Heart left ventricle (tissue), 16 donors: Measurements from ENCODE around the gene DSCAML1. TPM values are rescaled to one million over a fixed set of nuclear protein-coding genes. Genes with fewer than 3 reads are reported as not detected.

ENCODE experiments used
- ATAC-seq, 4 donors: fragments of 200-7000 bp; cut with Tn5 transposase; one replicate each; pipeline ENCODE4 v1.9.1; 2020 to 2022; ENCODE audit warnings: moderate library complexity in 4 of 4, mild to moderate bottlenecking in 3 of 4, moderate number of reproducible peaks in 1 of 4
- DNase-seq, 5 donors: peaks; one replicate each; pipeline ENCODE4 v3.0.0-alpha.2; 2020
- H3K27ac ChIP-seq, 12 donors: fragments of 200-600 bp; sonication (generic) in 4 of 12; one replicate each; pipeline versions ENCODE4 v1.5.0 to v1.8.0; 2016 to 2022; ENCODE audit warnings: mild to moderate bottlenecking in 2 of 12
- H3K27me3 ChIP-seq, 9 donors: fragments of 200-600 bp; sonication (generic) in 2 of 9; one replicate each; pipeline versions ENCODE4 v1.5.1 to v1.8.0; 2016 to 2022; ENCODE audit warnings: mild to moderate bottlenecking in 3 of 9
- H3K36me3 ChIP-seq, 9 donors: fragments of 200-600 bp; sonication (generic) in 2 of 9; one replicate each; pipeline versions ENCODE4 v1.5.0 to v1.8.0; 2018 to 2022; ENCODE audit warnings: mild to moderate bottlenecking in 2 of 9
- H3K4me1 ChIP-seq, 12 donors: fragments of 200-600 bp; sonication (generic) in 4 of 12; one replicate each; pipeline versions ENCODE4 v1.5.0 to v1.8.0; 2016 to 2022; ENCODE audit warnings: mild to moderate bottlenecking in 3 of 12
- H3K4me3 ChIP-seq, 12 donors: fragments of 200-600 bp; sonication (generic) in 4 of 12; one replicate each; pipeline versions ENCODE4 v1.5.0 to v1.8.0; 2017 to 2022; ENCODE audit warnings: mild to moderate bottlenecking in 9 of 12, moderate library complexity in 4 of 12
- H3K9me3 ChIP-seq, 12 donors: fragments of 200-600 bp; sonication (generic) in 4 of 12; one replicate each; pipeline versions ENCODE4 v1.5.0 to v1.8.0; 2016 to 2022; ENCODE audit warnings: mild to moderate bottlenecking in 1 of 12
- POLR2A ChIP-seq, 2 donors: fragments of 450-650 bp; IDR thresholded peaks; one replicate each; pipeline ENCODE4 v1.6.1; 2017; ENCODE audit warnings: antibody characterized with exemption in 2 of 2, mild to moderate bottlenecking in 2 of 2, moderate library complexity in 2 of 2
- WGBS, 4 donors: extraction: QIAGEN DNeasy Blood & Tissue Kit in 2 of 4; methylation state at CpG; one replicate each; pipeline versions ENCODE4 v1.1.5 to v1.1.7; 2013 to 2018; 5-methylcytosine and 5-hydroxymethylcytosine counted together
- intact Hi-C, 10 donors: fragments of 100-400 bp; cut with DNase I; formaldehyde crosslinking; loops; one replicate each; pipeline versions ENCODE4 v1.11.1 to v1.14.2; 2022
- polyA plus RNA-seq, 2 donors: library from polyadenylated mRNA; stranded (reverse); fragments of 200-250 nt; gene quantifications; one replicate each; pipeline ENCODE4 v1.2.3, GENCODE V29; 2013
- total RNA-seq, 9 donors: library from RNA; depleted of rRNA in 2 of 9; stranded (reverse); fragments of >200 nt in 2 of 9; fragmentation: NEBNext Ultra II Directional in 3 of 9; extraction: Animal tissue kit (Norgen Biotek cat#: 25700) in 3 of 9; gene quantifications; one replicate each; pipeline versions ENCODE4 v1.1.0 to v1.2.4, GENCODE V29; 2016 to 2023
- TF ChIP-seq, protein P1 (sequence below), 12 donors: fragments of 200-600 bp; sonication (generic) in 4 of 12; IDR thresholded peaks; one replicate each; pipeline versions ENCODE4 v1.5.0 to v1.8.0; 2018 to 2022; ENCODE audit warnings: antibody characterized with exemption in 12 of 12, mild to moderate bottlenecking in 5 of 12
- donor health status: ischemic (EF 13 %, LVEDD 7.1; RV severe dilation, severe dysfunction).
- donor health status: healthy with polysubstance abuse.
- donor health status: DM: no; HTN: yes; CAD: no.
- donor health status: DM: no; HTN: no; CAD: no.
- donor health status: ischemic (EF 25% LVEDD 6.9; RV normal size, moderate dysfunction).
- donor health status: ischemic (EF 25% LVEDD 5.7; RV mildly dilated, moderate dysfunction).
- donor health status: healthy.
- donor health status: DM: yes; HTN: yes; CAD: no.
- donor health status: ischemic (EF 35%, LVEDD 5.7; RV mildly dilated, moderate dysfunction).
- donor health status: nonischemic (EF 11% LVEDD 7.7; RV severe dilation, severe dysfunction).
- donor health status: DM: yes; HTN: yes; CAD: no.
- donor health status: PGD.
- donor health status: ischemic (EF 29% LVEDD 5.4; RV normal size, mild dysfunction).
- donor health status: nonischemic (EF 23%, LVEDD 6.1; RV moderate dilation, normal function).

Gene DSCAML1
- total and polyA plus RNA-seq, 11 donors: 0.05 to 1.7 (median 0.76) TPM

DNA sequence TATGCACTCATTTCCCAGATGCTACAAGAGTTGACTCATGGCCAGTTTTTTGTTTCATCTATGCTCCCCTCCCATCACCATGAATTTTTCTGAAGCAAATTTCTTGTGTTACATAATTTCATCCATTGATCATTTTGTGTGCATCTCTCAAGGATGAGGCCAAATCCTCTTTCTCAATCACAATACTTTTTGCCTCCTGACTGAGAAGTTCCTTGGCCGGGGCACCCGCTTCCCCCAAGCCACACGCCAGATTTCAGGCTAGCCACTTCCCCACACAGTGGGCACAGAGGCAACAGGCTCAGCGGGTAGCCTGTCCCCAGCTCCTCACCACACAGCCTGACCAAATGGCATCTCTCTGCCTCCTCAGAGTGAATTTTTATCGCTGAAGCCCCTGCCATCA is 9.8 kb upstream of the DSCAML1 start:
- 85 to 92% (median 88%) methylated on average over 5 of the region's 5 CpGs for WGBS, 4 donors
- intact Hi-C loops: loop anchor here (1.0 to 10.0 kb wide), 6 partner anchors 140 to 380 kb away; no protein-coding TSS in a partner anchor
- H3K4me1 ChIP-seq: peaks cover 0 to 23% (median 3%) of the 10 kb centered on the region in 12 donors
- DNase-seq (peak in 1 of 5 donors; percentile 6), ATAC-seq (no peak)
- peaks cover 0 to 12% (median 0%) of the 10 kb centered on the region in 9 donors for H3K27me3 ChIP-seq
- no peak overlapping the region for H3K27ac ChIP-seq
- H3K4me3 ChIP-seq: no peak overlapping the region
- H3K36me3 ChIP-seq: no peaks in the 10 kb centered on the region
- TF ChIP-seq, protein P1, sequence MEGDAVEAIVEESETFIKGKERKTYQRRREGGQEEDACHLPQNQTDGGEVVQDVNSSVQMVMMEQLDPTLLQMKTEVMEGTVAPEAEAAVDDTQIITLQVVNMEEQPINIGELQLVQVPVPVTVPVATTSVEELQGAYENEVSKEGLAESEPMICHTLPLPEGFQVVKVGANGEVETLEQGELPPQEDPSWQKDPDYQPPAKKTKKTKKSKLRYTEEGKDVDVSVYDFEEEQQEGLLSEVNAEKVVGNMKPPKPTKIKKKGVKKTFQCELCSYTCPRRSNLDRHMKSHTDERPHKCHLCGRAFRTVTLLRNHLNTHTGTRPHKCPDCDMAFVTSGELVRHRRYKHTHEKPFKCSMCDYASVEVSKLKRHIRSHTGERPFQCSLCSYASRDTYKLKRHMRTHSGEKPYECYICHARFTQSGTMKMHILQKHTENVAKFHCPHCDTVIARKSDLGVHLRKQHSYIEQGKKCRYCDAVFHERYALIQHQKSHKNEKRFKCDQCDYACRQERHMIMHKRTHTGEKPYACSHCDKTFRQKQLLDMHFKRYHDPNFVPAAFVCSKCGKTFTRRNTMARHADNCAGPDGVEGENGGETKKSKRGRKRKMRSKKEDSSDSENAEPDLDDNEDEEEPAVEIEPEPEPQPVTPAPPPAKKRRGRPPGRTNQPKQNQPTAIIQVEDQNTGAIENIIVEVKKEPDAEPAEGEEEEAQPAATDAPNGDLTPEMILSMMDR (IDR thresholded peaks at IDR 0.05): no peak
- no peak for TF ChIP-seq POLR2A (IDR thresholded peaks at IDR 0.05)
- no peaks in the 10 kb centered on the region for H3K9me3 ChIP-seq

DNA sequence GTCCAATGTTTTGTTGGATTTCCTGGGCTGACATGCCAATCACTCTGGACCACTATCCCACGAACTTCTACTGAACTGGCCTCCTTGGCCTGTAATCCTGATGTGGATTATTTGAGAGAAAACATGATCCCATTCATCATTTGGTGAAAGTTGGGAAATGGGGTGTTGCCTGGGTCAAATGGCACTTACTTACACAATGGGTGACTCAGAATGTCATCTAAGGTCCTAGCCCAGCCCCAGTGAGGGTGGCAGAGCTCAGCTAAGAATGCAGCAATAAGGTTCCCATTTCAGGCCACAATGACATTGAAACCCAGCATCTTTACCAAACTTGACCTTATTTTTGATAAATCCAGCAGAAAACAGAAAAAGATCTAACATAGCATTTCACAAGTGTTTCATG is 8.0 kb upstream of the DSCAML1 start:
- ATAC-seq: no peak
- no peak overlapping the region for H3K27ac ChIP-seq
- no peak for DNase-seq
- peaks cover 0 to 6% (median 0%) of the 10 kb centered on the region in 9 donors for H3K36me3 ChIP-seq
- WGBS, 4 donors: 58 to 85% (median 78%) methylated on average over 1 of the region's 1 CpG
- no peak overlapping the region for H3K4me3 ChIP-seq
- no peak for TF ChIP-seq POLR2A (IDR thresholded peaks at IDR 0.05)
- TF ChIP-seq, protein P1 (IDR thresholded peaks at IDR 0.05): no peak
- intact Hi-C loops: loop anchor here in 8 of 10 donors (5.0 to 10.0 kb wide), 4 partner anchors 247 to 378 kb away; no protein-coding TSS in a partner anchor
- H3K27me3 ChIP-seq: peaks cover 0 to 12% (median 0%) of the 10 kb centered on the region in 9 donors
- H3K9me3 ChIP-seq: no peaks in the 10 kb centered on the region
- peaks cover 0 to 23% (median 3%) of the 10 kb centered on the region in 12 donors for H3K4me1 ChIP-seq

DNA sequence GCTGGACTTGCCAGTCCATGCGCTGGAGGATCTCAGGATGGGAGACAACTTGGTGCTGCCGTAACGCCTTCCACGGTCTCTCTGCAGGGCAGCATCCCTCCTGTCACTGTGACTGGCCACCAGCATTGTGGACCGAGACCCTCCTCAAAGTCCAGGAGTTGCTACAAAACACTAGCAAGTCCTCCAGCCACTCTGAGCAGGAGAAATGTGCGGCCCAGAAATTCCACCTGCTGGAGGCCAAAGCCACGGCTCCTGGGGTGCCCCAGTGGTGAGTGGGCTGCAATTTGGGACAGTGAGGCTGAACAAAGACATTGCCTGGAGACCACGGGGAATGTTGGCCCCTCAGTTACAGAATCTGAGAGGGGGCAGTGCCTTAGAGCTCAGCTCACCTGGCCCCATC is 6.9 kb upstream of the DSCAML1 start:
- peaks cover 0 to 12% (median 0%) of the 10 kb centered on the region in 9 donors for H3K27me3 ChIP-seq
- no peaks in the 10 kb centered on the region for H3K9me3 ChIP-seq
- peaks cover 0 to 13% (median under 1%) of the 10 kb centered on the region in 12 donors for H3K4me1 ChIP-seq
- TF ChIP-seq, protein P1 (IDR thresholded peaks at IDR 0.05): no peak
- TF ChIP-seq POLR2A (IDR thresholded peaks at IDR 0.05): no peak
- H3K36me3 ChIP-seq: peaks cover 0 to 6% (median 0%) of the 10 kb centered on the region in 9 donors
- ATAC-seq (no peak), DNase-seq (no peak)
- H3K27ac ChIP-seq: no peak overlapping the region
- intact Hi-C loops: loop anchor here in 2 of 10 donors (10.0 kb wide), 1 partner anchor 251 kb away; no protein-coding TSS in a partner anchor
- H3K4me3 ChIP-seq: no peak overlapping the region
- WGBS, 4 donors: 96 to 99% (median 96%) methylated on average over 8 of the region's 8 CpGs

DNA sequence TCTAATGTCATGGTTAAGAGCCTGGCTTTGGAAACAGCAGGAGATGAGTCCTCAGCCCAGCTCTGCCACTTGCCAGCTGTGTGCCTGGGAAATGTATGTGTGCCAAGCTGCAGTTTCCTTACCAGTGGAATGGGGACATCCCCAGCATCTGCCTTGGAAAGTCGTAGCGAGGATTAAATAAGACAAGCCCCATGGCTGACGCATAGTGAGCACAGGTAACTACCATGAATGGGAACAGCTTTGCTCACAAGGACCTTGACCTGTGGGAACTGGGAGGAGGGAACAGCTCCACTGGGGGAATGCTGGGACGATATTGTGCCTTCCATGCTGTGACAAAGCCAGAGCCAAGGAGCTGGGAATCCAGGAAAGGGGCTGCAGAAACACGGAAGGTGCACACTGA is 2.6 kb upstream of the DSCAML1 start:
- 71 to 78% (median 76%) methylated on average over 5 of the region's 5 CpGs for WGBS, 4 donors
- Histone ChIP-seq H3K27ac (no peak overlapping the region), H3K4me1 (peaks cover 7 to 23% (median 16%) of the 10 kb centered on the region in 12 donors), H3K4me3 (no peak overlapping the region), H3K27me3 (peaks cover 18 to 43% (median 29%) of the 10 kb centered on the region in 9 donors), H3K36me3 (peaks cover 0 to 6% (median 0%) of the 10 kb centered on the region in 9 donors), H3K9me3 (no peaks in the 10 kb centered on the region)
- DNase-seq: no peak
- intact Hi-C loops: loop anchor here in 2 of 10 donors (10.0 kb wide), 1 partner anchor 255 kb away; no protein-coding TSS in a partner anchor
- no peak for TF ChIP-seq POLR2A (IDR thresholded peaks at IDR 0.05)
- TF ChIP-seq, protein P1 (IDR thresholded peaks at IDR 0.05): no peak
- ATAC-seq: no peak
